SH-SY5Y (cell line): ENCODE results near the gene TRIM17.

Experiments
- GATA2 ChIP-seq: IDR thresholded peaks from 2 replicates; pipeline ENCODE4 v1.6.1; 2011; ENCODE audit warnings: mild to moderate bottlenecking, low read depth, low read length
- GATA3 ChIP-seq: IDR thresholded peaks from 2 replicates; pipeline ENCODE4 v1.6.1; 2011; ENCODE audit warnings: low read depth, mild to moderate bottlenecking, low read length, moderate library complexity

GRCh38 chr1:228423404-228424053, 6.9 kb upstream of the TRIM17 start:
- TF ChIP-seq GATA2 (no peak), GATA3 (no peak)
